Parathyroid adenoma (tissue), 2 donors: ENCODE measurements around the gene ZRANB1.
A peak's percentile ranks its signal among the peaks of the same experiment; 100 is the strongest.
"Not testable (repeated sequence)": the region's sequence is repeated elsewhere in the genome, so short reads cannot be mapped to it uniquely, and the experiment has no call there.

Experiments
- H2AFZ ChIP-seq: fragments of 300-600 bp; sonication (generic); one replicate; pipeline ENCODE4 v1.7.0; 2017; ENCODE audit warnings: antibody characterized with exemption, mild to moderate bottlenecking
- H3K27ac ChIP-seq: fragments of 300-600 bp; sonication (generic); one replicate; pipeline ENCODE4 v1.7.0; 2017
- H3K27me3 ChIP-seq: fragments of 300-600 bp; sonication (generic); one replicate; pipeline ENCODE4 v1.7.0; 2017; ENCODE audit warnings: low read length; ENCODE audit not compliant: control insufficient read depth, insufficient read depth
- H3K36me3 ChIP-seq: fragments of 300-600 bp; sonication (generic); one replicate; pipeline ENCODE4 v1.7.0; 2017; ENCODE audit warnings: low read length; ENCODE audit not compliant: control insufficient read depth, insufficient read depth
- H3K4me1 ChIP-seq: fragments of 300-600 bp; sonication (generic); one replicate; pipeline ENCODE4 v1.7.0; 2017; ENCODE audit warnings: control low read depth
- H3K4me2 ChIP-seq: fragments of 300-600 bp; sonication (generic); one replicate; pipeline ENCODE4 v1.7.0; 2017; ENCODE audit warnings: low read length
- H3K4me3 ChIP-seq: fragments of 300-600 bp; sonication (generic); one replicate; pipeline ENCODE4 v1.7.0; 2017; ENCODE audit warnings: low read depth, low read length
- H3K79me2 ChIP-seq: fragments of 300-600 bp; sonication (generic); one replicate; pipeline ENCODE4 v1.7.0; 2017; ENCODE audit warnings: control low read depth
- H3K9ac ChIP-seq: fragments of 300-600 bp; sonication (generic); one replicate; pipeline ENCODE4 v1.7.0; 2017; ENCODE audit warnings: mild to moderate bottlenecking
- H3K9me3 ChIP-seq: fragments of 300-600 bp; sonication (generic); one replicate; pipeline ENCODE4 v1.7.0; 2017; ENCODE audit warnings: low read length; ENCODE audit not compliant: control insufficient read depth
- CTCF ChIP-seq: fragments of 300-600 bp; sonication (generic); IDR thresholded peaks from one replicate; pipeline ENCODE4 v1.7.0; 2017; ENCODE audit warnings: antibody characterized with exemption, mild to moderate bottlenecking
- donor health status: primary hyperparathyroidism.

Gene ZRANB1

GRCh38 chr10:124909563-124909962, 32.4 kb upstream of the ZRANB1 start:
- H3K27me3 ChIP-seq = no peaks in the 10 kb centered on the region
- H3K4me3 ChIP-seq = no peak overlapping the region
- TF ChIP-seq CTCF = no peak
- H3K9ac ChIP-seq = no peak overlapping the region
- H3K9me3 ChIP-seq = no peaks in the 10 kb centered on the region
- H3K79me2 ChIP-seq = no peaks in the 10 kb centered on the region
- no peak overlapping the region for H3K27ac ChIP-seq
- H3K4me2 ChIP-seq = no peak overlapping the region
- no peak overlapping the region for H2AFZ ChIP-seq
- H3K4me1 ChIP-seq = peaks cover 4% of the 10 kb centered on the region
- no peaks in the 10 kb centered on the region for H3K36me3 ChIP-seq

GRCh38 chr10:124911124-124912067, 30.5 kb upstream of the ZRANB1 start:
- Histone ChIP-seq H3K27me3 (no peaks in the 10 kb centered on the region), H2AFZ (peak overlapping the region; percentile 55), H3K4me3 (no peak overlapping the region), H3K27ac (no peak overlapping the region), H3K79me2 (no peaks in the 10 kb centered on the region), H3K4me1 (peaks cover 4% of the 10 kb centered on the region), H3K4me2 (peak overlapping the region; percentile 35), H3K9me3 (no peaks in the 10 kb centered on the region), H3K9ac (no peak overlapping the region), H3K36me3 (no peaks in the 10 kb centered on the region)
- no peak for TF ChIP-seq CTCF

GRCh38 chr10:124912101-124912886, 29.6 kb upstream of the ZRANB1 start:
- Histone ChIP-seq H3K4me2 (peak overlapping the region; percentile 35), H3K9ac (no peak overlapping the region), H3K9me3 (no peaks in the 10 kb centered on the region), H3K4me3 (no peak overlapping the region), H3K27me3 (no peaks in the 10 kb centered on the region), H3K79me2 (no peaks in the 10 kb centered on the region), H3K4me1 (peaks cover 4% of the 10 kb centered on the region), H3K36me3 (no peaks in the 10 kb centered on the region), H3K27ac (no peak overlapping the region), H2AFZ (peak overlapping the region; percentile 55)
- no peak for TF ChIP-seq CTCF

GRCh38 chr10:124913167-124913566, 28.8 kb upstream of the ZRANB1 start:
- peaks cover 4% of the 10 kb centered on the region for H3K4me1 ChIP-seq
- H3K79me2 ChIP-seq = no peaks in the 10 kb centered on the region
- H3K27me3 ChIP-seq = no peaks in the 10 kb centered on the region
- H2AFZ ChIP-seq = no peak overlapping the region
- H3K27ac ChIP-seq = no peak overlapping the region
- H3K36me3 ChIP-seq = no peaks in the 10 kb centered on the region
- H3K4me3 ChIP-seq = no peak overlapping the region
- H3K4me2 ChIP-seq = no peak overlapping the region
- H3K9ac ChIP-seq = no peak overlapping the region
- TF ChIP-seq CTCF = no peak
- H3K9me3 ChIP-seq = no peaks in the 10 kb centered on the region

- H3K4me2 ChIP-seq, H3K4me1 ChIP-seq: not testable (repeated sequence)
These were observed 27.5 kb upstream of the ZRANB1 start for GRCh38 chr10:124914398-124914797.

More at GRCh38 chr10:124914398-124914797, 27.5 kb upstream of the ZRANB1 start:
- not testable (repeated sequence) for H3K27me3 ChIP-seq, H3K9me3 ChIP-seq, H3K27ac ChIP-seq, H2AFZ ChIP-seq, H3K9ac ChIP-seq, H3K4me3 ChIP-seq, H3K36me3 ChIP-seq
- H3K79me2 ChIP-seq = peaks cover 10% of the 10 kb centered on the region
